GM12874 (cell line): Measurements from ENCODE around the gene CNOT3.

Experiments
- CTCF ChIP-seq: IDR thresholded peaks from 2 replicates; pipeline ENCODE4 v1.5.1; 2011; ENCODE audit warnings: low read depth, mild to moderate bottlenecking, control low read depth, low read length, moderate library complexity; ENCODE audit not compliant: insufficient read depth

Gene CNOT3

DNA sequence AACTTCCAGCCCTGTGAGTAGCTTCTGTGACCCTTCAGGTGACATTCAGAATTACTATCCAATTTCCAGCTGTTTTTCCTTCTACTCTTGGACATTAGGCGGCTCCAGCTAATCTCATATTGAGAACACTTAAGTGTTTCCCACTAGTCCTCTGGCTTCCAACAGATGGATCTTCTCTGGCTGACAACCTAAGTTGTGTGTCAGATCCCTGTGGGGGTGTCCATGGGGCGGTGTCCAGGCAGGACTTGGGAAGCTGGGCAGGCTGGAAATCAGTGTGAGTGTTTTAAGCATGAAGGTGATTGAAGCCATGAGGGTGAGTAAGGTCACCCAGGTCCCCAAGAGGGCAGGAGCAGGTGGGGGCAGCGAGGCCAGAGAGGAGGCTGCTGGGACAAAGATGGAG is 10.1 kb downstream of the CNOT3 start:
- TF ChIP-seq CTCF = no peak

- TF ChIP-seq CTCF = no peak
Observed at GRCh38 chr19:54148158-54148557, 10.6 kb downstream of the CNOT3 start.

DNA sequence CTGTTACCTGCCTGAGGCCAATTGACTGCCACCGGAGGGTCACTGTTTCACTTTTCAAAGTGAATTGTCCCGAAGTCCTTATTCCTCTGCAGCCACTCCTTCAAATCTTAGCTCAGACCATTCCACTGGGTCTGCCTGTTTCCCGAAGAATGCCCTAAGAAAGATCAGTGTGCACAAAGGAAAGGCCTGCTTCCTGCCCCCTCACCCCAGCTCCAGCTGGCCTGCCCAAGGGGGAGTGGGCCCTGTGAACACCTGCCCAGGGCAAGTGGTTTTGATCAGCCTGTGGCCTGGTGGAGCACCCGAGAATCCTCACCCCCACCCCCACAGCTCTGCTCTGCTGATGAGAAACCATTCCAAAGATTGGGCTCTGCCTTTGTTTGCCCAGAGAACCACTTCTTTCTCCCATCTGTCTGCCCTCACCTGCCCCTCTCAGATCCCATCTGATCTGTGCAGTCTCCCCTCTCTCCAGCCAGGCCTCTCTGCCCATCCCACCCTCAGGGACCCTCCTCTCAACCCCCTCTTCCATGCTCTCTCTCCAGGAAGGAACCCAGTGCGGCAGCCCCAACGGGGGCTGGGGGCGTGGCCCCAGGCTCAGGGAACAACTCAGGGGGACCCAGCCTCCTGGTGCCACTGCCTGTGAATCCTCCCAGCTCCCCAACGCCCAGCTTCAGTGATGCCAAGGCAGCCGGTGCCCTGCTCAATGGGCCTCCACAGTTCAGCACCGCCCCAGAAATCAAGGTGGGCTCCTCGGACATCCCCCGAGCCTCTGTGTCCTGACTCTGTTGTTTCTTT is 11.7 kb downstream of the CNOT3 start:
- no peak for TF ChIP-seq CTCF

GRCh38 chr19:54151362-54152035 is 13.9 kb downstream of the CNOT3 start:
- no peak for TF ChIP-seq CTCF

DNA sequence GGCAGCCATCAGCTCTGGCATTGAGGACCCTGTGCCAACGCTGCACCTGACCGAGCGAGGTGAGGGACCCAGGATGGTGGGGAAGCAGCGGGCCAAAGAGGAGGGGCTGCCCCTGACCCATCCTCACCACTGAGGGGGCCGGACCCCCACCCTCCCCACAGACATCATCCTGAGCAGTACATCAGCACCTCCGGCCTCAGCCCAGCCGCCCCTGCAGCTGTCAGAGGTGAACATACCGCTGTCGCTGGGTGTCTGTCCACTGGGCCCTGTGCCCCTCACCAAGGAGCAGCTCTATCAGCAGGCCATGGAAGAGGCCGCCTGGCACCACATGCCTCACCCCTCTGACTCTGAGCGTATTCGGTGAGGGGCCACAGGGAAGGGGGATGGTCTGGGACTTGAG is 14.7 kb downstream of the CNOT3 start:
- no peak for TF ChIP-seq CTCF

DNA sequence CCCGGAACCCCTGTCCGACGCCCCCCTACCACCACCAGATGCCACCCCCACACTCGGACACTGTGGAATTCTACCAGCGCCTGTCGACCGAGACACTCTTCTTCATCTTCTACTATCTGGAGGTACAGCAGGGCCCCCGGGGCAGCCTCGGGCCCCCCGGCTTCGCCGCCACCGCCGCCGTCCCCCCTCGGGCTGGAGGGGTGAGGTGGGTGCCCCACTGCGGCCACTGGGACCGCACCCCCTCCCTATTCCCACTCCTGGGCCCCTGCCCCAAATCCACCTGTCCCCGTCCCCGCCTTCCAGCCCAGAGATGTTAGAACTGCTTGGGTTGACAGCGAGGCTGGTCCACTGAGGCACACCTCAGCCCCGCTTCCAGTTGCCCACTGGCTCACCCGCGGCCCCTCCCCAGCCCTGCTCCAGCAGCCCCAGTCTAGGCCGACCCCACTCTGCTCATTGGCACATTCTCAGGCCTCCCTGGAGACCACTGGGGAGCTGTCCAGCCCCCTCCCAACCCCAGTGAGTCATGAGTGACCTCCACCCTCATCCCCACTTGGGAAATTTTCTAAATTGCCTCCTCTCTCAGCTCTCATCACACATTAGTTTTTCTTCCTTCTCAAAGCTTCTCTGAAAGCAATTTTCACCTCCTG is 15.4 kb downstream of the CNOT3 start:
- no peak for TF ChIP-seq CTCF

DNA sequence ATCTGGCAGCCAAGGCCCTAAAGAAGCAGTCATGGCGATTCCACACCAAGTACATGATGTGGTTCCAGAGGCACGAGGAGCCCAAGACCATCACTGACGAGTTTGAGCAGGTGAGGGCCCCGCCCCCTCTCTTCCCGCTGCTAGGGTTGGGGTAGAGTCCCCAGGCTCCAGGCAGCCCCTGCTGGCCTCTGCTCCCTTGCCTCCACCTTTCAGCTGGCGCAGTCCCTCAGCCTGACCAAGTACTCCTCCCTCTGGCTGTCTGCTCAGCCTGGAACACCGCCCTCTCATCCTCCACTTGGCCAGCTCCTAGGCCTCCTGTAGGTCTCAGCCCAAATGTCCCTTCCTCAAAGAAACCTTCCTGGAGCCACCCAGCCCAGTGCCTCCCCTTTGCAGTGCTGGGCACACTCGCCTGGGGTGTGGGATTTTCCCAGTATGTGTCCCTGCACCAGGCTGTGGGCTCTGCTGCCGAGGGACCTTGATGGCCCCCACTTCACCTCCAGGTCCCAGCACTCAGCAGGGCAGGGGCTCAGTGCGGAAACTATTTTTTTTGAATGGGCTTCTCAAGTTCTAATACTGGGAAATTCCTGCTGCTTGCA is 16.3 kb downstream of the CNOT3 start:
- TF ChIP-seq CTCF = no peak
